ENCODE data around the gene PM20D1.

GRCh38 chr1:205880923-205881322 is 31.0 kb upstream of the PM20D1 start:
- TF ChIP-seq, protein P1, sequence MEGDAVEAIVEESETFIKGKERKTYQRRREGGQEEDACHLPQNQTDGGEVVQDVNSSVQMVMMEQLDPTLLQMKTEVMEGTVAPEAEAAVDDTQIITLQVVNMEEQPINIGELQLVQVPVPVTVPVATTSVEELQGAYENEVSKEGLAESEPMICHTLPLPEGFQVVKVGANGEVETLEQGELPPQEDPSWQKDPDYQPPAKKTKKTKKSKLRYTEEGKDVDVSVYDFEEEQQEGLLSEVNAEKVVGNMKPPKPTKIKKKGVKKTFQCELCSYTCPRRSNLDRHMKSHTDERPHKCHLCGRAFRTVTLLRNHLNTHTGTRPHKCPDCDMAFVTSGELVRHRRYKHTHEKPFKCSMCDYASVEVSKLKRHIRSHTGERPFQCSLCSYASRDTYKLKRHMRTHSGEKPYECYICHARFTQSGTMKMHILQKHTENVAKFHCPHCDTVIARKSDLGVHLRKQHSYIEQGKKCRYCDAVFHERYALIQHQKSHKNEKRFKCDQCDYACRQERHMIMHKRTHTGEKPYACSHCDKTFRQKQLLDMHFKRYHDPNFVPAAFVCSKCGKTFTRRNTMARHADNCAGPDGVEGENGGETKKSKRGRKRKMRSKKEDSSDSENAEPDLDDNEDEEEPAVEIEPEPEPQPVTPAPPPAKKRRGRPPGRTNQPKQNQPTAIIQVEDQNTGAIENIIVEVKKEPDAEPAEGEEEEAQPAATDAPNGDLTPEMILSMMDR (IDR thresholded peaks at IDR 0.05) = no peak
- no peak for TF ChIP-seq POLR2A (IDR thresholded peaks at IDR 0.05)
- no peak for TF ChIP-seq POLR2AphosphoS5 (IDR thresholded peaks at IDR 0.05)
- TF ChIP-seq EP300 (IDR thresholded peaks at IDR 0.05) = no peak
